GM23338 (cell line): ENCODE results near the gene CDCA7L. TPM values are rescaled to one million over a fixed set of nuclear protein-coding genes. Genes with fewer than 3 reads are reported as not detected.
A peak's percentile ranks its signal among the peaks of the same experiment; 100 is the strongest.

Experiments used
- ATAC-seq: fragments of 200-7000 bp; cut with Tn5 transposase; 3 replicates; pipeline ENCODE4 v1.9.1; 2020
- DNase-seq: peaks from one replicate; pipeline ENCODE4 v3.0.0-alpha.2; 2015; ENCODE audit warnings: low spot score
- H2AFZ ChIP-seq: fragments of 200-600 bp; sonication (generic); 2 replicates; pipeline ENCODE4 v1.8.0; 2016; ENCODE audit warnings: antibody characterized with exemption, mild to moderate bottlenecking, moderate library complexity
- H3F3A ChIP-seq: fragments of 200-600 bp; sonication (generic); replicated peaks from 2 replicates; pipeline ENCODE4 v1.8.0; 2017; ENCODE audit warnings: antibody characterized with exemption, mixed run types, low read depth
- H3K27ac ChIP-seq: fragments of 200-600 bp; sonication (generic); 2 replicates; pipeline ENCODE4 v1.6.1; 2016; ENCODE audit warnings: low read depth
- H3K27me3 ChIP-seq: fragments of 200-600 bp; sonication (generic); 2 replicates; pipeline ENCODE4 v1.8.0; 2016; ENCODE audit warnings: mild to moderate bottlenecking, mixed run types, moderate library complexity; ENCODE audit not compliant: insufficient read depth
- H3K36me3 ChIP-seq: fragments of 200-600 bp; sonication (generic); 2 replicates; pipeline ENCODE4 v1.8.0; 2016; ENCODE audit warnings: mild to moderate bottlenecking; ENCODE audit not compliant: insufficient read depth
- H3K4me1 ChIP-seq: fragments of 200-600 bp; sonication (generic); 2 replicates; pipeline ENCODE4 v1.8.0; 2016; ENCODE audit warnings: mild to moderate bottlenecking, moderate library complexity; ENCODE audit not compliant: insufficient read depth
- H3K4me2 ChIP-seq: fragments of 200-600 bp; sonication (generic); 2 replicates; pipeline ENCODE4 v1.7.1; 2017; ENCODE audit warnings: mixed run types
- H3K4me3 ChIP-seq: fragments of 200-600 bp; sonication (generic); 2 replicates; pipeline ENCODE4 v1.6.1; 2016; ENCODE audit warnings: mixed run types
- H3K79me2 ChIP-seq: fragments of 200-600 bp; sonication (generic); replicated peaks from 2 replicates; pipeline ENCODE4 v1.8.0; 2017; ENCODE audit warnings: mild to moderate bottlenecking; ENCODE audit not compliant: insufficient read depth
- H3K9me2 ChIP-seq: fragments of 200-600 bp; sonication (generic); 2 replicates; pipeline ENCODE4 v1.8.0; 2017; ENCODE audit not compliant: insufficient read depth
- H4K20me1 ChIP-seq: fragments of 200-600 bp; sonication (generic); replicated peaks from 2 replicates; pipeline ENCODE4 v1.8.0; 2017; ENCODE audit warnings: mild to moderate bottlenecking; ENCODE audit not compliant: insufficient read depth
- H3K27ac Mint-ChIP-seq: 2 replicates; pipeline ENCODE4 v1.8.0; 2020; ENCODE audit warnings: inconsistent platforms, mild to moderate bottlenecking, moderate library complexity, mixed read lengths
- H3K27me3 Mint-ChIP-seq: 3 replicates; pipeline ENCODE4 v1.8.0; 2022; ENCODE audit warnings: low read depth, mild to moderate bottlenecking, moderate library complexity, mixed read lengths, inconsistent platforms; ENCODE audit not compliant: insufficient read depth, poor library complexity
- H3K36me3 Mint-ChIP-seq: 3 replicates; pipeline ENCODE4 v1.8.0; 2021; ENCODE audit warnings: low read depth, mild to moderate bottlenecking, inconsistent platforms, moderate library complexity, mixed read lengths
- H3K4me1 Mint-ChIP-seq: 3 replicates; pipeline ENCODE4 v1.8.0; 2020; ENCODE audit warnings: mild to moderate bottlenecking, inconsistent platforms, mixed read lengths
- H3K4me3 Mint-ChIP-seq: 3 replicates; pipeline ENCODE4 v1.8.0; 2021; ENCODE audit warnings: moderate library complexity, mild to moderate bottlenecking, inconsistent platforms, mixed read lengths
- H3K9me3 Mint-ChIP-seq: 3 replicates; pipeline ENCODE4 v1.8.0; 2020; ENCODE audit warnings: moderate library complexity, mild to moderate bottlenecking, inconsistent platforms, mixed read lengths
- CREB1 ChIP-seq: fragments of 250-450 bp; sonication (Bioruptor Pico); IDR thresholded peaks from 2 replicates; pipeline ENCODE4 v1.5.0; 2020; ENCODE audit warnings: low read depth, mild to moderate bottlenecking, moderate library complexity
- CTCF ChIP-seq, 2 experiments: fragments of 200-600 bp in 1 of 2; sonication (generic) in 1 of 2; conservative IDR thresholded peaks; 2 replicates each; pipeline versions ENCODE4 v1.5.1 to v1.6.1; 2016 to 2017; ENCODE audit warnings: antibody characterized with exemption in 2 of 2, low read depth in 2 of 2, mild to moderate bottlenecking in 2 of 2, moderate library complexity in 1 of 2
- ETS1 ChIP-seq: IDR thresholded peaks from 2 replicates; pipeline ENCODE4 v1.6.1; 2016; ENCODE audit warnings: antibody characterized with exemption
- EZH2 ChIP-seq: fragments of 200-600 bp; sonication (generic); IDR thresholded peaks from one replicate; pipeline ENCODE4 v1.8.0; 2017; ENCODE audit warnings: antibody characterized with exemption, mild to moderate bottlenecking, low read depth; ENCODE audit not compliant: unreplicated experiment
- JUNB ChIP-seq: IDR thresholded peaks from one replicate; pipeline ENCODE4 v1.6.1; 2016; ENCODE audit warnings: antibody characterized with exemption; ENCODE audit not compliant: unreplicated experiment
- NANOG ChIP-seq: IDR thresholded peaks from 2 replicates; pipeline ENCODE4 v1.6.1; 2016; ENCODE audit warnings: antibody characterized with exemption, borderline replicate concordance
- POLR2AphosphoS5 ChIP-seq: IDR thresholded peaks from 2 replicates; pipeline ENCODE4 v1.6.1; 2016; ENCODE audit warnings: antibody characterized with exemption, low read depth
- REST ChIP-seq: IDR thresholded peaks from one replicate; pipeline ENCODE4 v1.6.1; 2018; ENCODE audit warnings: antibody characterized with exemption; ENCODE audit not compliant: unreplicated experiment
- STAT1 ChIP-seq: IDR thresholded peaks from one replicate; pipeline ENCODE4 v1.6.1; 2016; ENCODE audit warnings: antibody characterized with exemption; ENCODE audit not compliant: unreplicated experiment
- ZNF114 ChIP-seq: fragments of 250-450 bp; sonication (Bioruptor Pico); IDR thresholded peaks from 2 replicates; pipeline ENCODE4 v1.5.0; 2020; ENCODE audit warnings: mild to moderate bottlenecking, moderate library complexity
- ZNF331 ChIP-seq: fragments of 250-450 bp; sonication (Bioruptor Pico); IDR thresholded peaks from 2 replicates; pipeline ENCODE4 v1.5.0; 2020; ENCODE audit warnings: low read depth, mild to moderate bottlenecking, moderate library complexity
- ZNF462 ChIP-seq: fragments of 250-450 bp; sonication (Bioruptor Pico); IDR thresholded peaks from 2 replicates; pipeline ENCODE4 v1.5.0; 2020; ENCODE audit warnings: mild to moderate bottlenecking, moderate library complexity
- polyA plus RNA-seq: library from polyadenylated mRNA; unstranded; fragments of >200 nt; fragmentation: Nextera tagmentation; extraction: Ambion mirVana; gene quantifications from 2 replicates; pipeline ENCODE4 v1.2.1, GENCODE V29; 2016
- total RNA-seq: library from RNA; depleted of rRNA; stranded (reverse); fragments of >200 nt; shearing (Covaris generic); gene quantifications from 2 replicates; pipeline ENCODE4 v1.2.3, GENCODE V29; 2014

Gene CDCA7L
- total and polyA plus RNA-seq, 2 experiments from 2014 or later, result 174 to 187 TPM

GRCh38 chr7:21923658-21924057, 22.0 kb downstream of the CDCA7L start:
- Mint-ChIP-seq H3K27me3 (no peaks in the 10 kb centered on the region), H3K4me1 (peaks cover 73% of the 10 kb centered on the region), H3K4me3 (no peak overlapping the region), H3K27ac (no peak overlapping the region), H3K36me3 (peaks cover 8% of the 10 kb centered on the region; the same call in 2 of the 3 replicates), H3K9me3 (no peaks in the 10 kb centered on the region)
- Histone ChIP-seq H3F3A (no peaks in the 10 kb centered on the region), H3K79me2 (peaks cover 100% of the 10 kb centered on the region), H3K4me2 (peak overlapping the region; percentile 50), H3K27ac (no peak overlapping the region), H3K36me3 (no peaks in the 10 kb centered on the region), H3K4me3 (no peak overlapping the region), H2AFZ (no peak overlapping the region), H3K27me3 (no peaks in the 10 kb centered on the region), H4K20me1 (peaks cover 40% of the 10 kb centered on the region), H3K9me2 (no peaks in the 10 kb centered on the region), H3K4me1 (peaks cover 54% of the 10 kb centered on the region)
- ATAC-seq (peak; percentile 81), DNase-seq (no peak)
- no peak for TF ChIP-seq NANOG
- TF ChIP-seq ZNF462, result no peak; the same call in 1 of the 2 replicates
- TF ChIP-seq CTCF (conservative IDR thresholded peaks at IDR 0.05; ENCODE audit: low read depth in 2 of 2), result no peak
- TF ChIP-seq JUNB, result no peak
- TF ChIP-seq CREB1, result no peak
- TF ChIP-seq STAT1, result no peak
- TF ChIP-seq REST, result no peak
- TF ChIP-seq ETS1, result no peak
- TF ChIP-seq ZNF331 (CRISPR knock-in tag), result no peak
- no peak for TF ChIP-seq ZNF114
- no peak for TF ChIP-seq EZH2
- TF ChIP-seq POLR2AphosphoS5, result no peak
